Mesothelial cell of epicardium (in vitro differentiated cells): ENCODE data around the gene FIGN. TPM values are rescaled to one million over a fixed set of nuclear protein-coding genes. Genes with fewer than 3 reads are reported as not detected.

Experiments used
- DNase-seq, 2 experiments: peaks; one replicate each; pipeline ENCODE4 v3.0.0; 2021; ENCODE audit warnings: low spot score in 2 of 2; ENCODE audit not compliant: unreplicated experiment in 2 of 2
- H3K27ac Mint-ChIP-seq: 2 replicates; pipeline ENCODE4 v1.8.0; 2021; ENCODE audit warnings: mixed read lengths
- H3K27me3 Mint-ChIP-seq: 2 replicates; pipeline ENCODE4 v1.8.0; 2021; ENCODE audit warnings: low read depth, mixed read lengths
- H3K36me3 Mint-ChIP-seq: 2 replicates; pipeline ENCODE4 v1.8.0; 2021; ENCODE audit warnings: mixed read lengths
- H3K4me1 Mint-ChIP-seq: 2 replicates; pipeline ENCODE4 v1.8.0; 2021; ENCODE audit warnings: mixed read lengths
- H3K4me3 Mint-ChIP-seq: 2 replicates; pipeline ENCODE4 v1.8.0; 2021; ENCODE audit warnings: mild to moderate bottlenecking, moderate library complexity, mixed read lengths
- H3K9me3 Mint-ChIP-seq: 2 replicates; pipeline ENCODE4 v1.8.0; 2021; ENCODE audit warnings: mixed read lengths
- total RNA-seq: library from RNA; stranded (reverse); gene quantifications from 3 replicates; pipeline ENCODE4 v1.2.1, GENCODE V29; 2021
- TF ChIP-seq, protein P1 (sequence below): fragments of 200-600 bp; sonication (generic); IDR thresholded peaks from one replicate; pipeline ENCODE4 v1.5.0; 2021; ENCODE audit warnings: antibody characterized with exemption; ENCODE audit not compliant: unreplicated experiment

FIGN gene
- total RNA-seq, 1 donor from 2014 or later: 11.5 TPM

DNA sequence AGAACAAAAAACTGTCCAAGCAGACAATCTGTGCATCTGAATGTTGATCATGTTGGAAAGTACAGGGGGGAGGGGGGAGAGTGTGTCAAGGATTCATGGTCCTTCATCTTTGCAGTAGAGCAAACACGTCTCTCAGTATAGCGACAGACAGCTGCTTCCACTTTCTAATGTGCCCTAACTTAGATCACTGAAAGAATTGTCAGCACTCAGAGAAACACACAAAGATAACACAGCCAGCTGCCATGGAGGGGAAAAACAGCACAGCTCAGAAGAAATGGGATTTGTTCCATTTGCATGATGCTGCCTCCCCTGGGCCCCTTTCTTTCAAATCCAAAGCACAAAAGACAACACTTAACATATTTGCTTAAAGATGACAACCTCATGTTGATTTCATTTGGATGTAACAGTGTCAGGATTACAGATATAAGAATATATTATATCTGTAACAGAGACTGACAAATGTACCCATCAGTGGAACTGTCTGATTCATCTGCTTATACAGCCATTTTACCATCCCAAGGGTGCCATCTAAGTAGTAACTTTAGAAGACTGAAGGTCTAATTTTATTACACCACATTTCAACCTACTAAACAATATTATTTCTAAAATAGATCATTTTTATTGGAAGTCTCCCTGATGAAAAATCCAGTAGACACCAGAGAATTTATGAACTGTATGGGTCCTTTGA, 17.7 kb downstream of the FIGN start:
- Mint-ChIP-seq H3K36me3 (no peaks in the 10 kb centered on the region), H3K27me3 (no peaks in the 10 kb centered on the region), H3K4me3 (no peak overlapping the region), H3K4me1 (peaks cover 47% of the 10 kb centered on the region), H3K27ac (no peak overlapping the region), H3K9me3 (no peaks in the 10 kb centered on the region)
- DNase-seq: no peak
- TF ChIP-seq, protein P1, sequence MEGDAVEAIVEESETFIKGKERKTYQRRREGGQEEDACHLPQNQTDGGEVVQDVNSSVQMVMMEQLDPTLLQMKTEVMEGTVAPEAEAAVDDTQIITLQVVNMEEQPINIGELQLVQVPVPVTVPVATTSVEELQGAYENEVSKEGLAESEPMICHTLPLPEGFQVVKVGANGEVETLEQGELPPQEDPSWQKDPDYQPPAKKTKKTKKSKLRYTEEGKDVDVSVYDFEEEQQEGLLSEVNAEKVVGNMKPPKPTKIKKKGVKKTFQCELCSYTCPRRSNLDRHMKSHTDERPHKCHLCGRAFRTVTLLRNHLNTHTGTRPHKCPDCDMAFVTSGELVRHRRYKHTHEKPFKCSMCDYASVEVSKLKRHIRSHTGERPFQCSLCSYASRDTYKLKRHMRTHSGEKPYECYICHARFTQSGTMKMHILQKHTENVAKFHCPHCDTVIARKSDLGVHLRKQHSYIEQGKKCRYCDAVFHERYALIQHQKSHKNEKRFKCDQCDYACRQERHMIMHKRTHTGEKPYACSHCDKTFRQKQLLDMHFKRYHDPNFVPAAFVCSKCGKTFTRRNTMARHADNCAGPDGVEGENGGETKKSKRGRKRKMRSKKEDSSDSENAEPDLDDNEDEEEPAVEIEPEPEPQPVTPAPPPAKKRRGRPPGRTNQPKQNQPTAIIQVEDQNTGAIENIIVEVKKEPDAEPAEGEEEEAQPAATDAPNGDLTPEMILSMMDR: no peak

DNA sequence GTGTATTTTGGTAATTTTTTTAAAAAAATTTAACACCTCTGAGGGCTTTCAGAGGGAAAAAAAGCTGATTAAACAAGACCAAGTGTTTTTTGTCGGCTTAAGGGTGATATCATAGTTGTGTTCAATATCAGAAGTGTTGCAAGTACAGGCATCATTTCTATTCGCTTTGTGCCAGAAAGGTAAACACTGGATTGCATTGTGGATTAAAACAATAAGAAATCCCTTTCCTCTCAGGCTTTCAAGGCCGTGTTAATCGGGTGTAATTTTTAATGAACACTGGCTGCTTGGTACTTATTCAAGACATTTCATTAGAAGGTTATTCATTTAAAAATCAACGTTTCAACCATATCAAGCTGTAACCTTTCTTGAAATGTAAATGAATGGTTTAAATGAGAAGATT, 18.3 kb downstream of the FIGN start:
- TF ChIP-seq, protein P1: no peak
- Mint-ChIP-seq H3K27me3 (no peaks in the 10 kb centered on the region), H3K4me1 (peaks cover 47% of the 10 kb centered on the region), H3K27ac (no peak overlapping the region), H3K4me3 (no peak overlapping the region), H3K36me3 (no peaks in the 10 kb centered on the region), H3K9me3 (no peaks in the 10 kb centered on the region)
- DNase-seq: no peak

DNA sequence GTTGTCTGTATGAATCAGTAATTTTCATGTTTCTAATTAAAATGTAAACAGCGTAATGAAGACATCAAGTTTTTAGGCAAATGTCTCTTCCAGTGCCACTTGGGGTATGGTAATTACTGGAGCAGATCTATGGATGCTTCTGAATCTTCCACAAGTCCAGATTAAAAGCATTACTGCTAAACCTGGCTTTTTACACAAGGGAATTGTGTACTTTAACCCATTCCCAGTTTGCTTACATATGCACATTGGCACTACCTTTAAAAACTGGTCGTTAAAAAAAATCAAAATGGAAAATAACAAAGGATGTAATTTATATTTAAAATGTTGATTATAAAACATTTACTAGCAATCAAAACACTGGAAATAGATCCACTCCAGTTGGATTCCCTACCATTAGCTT, 19.7 kb downstream of the FIGN start:
- H3K27me3 Mint-ChIP-seq: no peaks in the 10 kb centered on the region
- TF ChIP-seq, protein P1: no peak
- no peaks in the 10 kb centered on the region for H3K9me3 Mint-ChIP-seq
- H3K4me3 Mint-ChIP-seq: no peak overlapping the region
- H3K4me1 Mint-ChIP-seq: peaks cover 56% of the 10 kb centered on the region
- H3K27ac Mint-ChIP-seq: no peak overlapping the region
- no peaks in the 10 kb centered on the region for H3K36me3 Mint-ChIP-seq
- no peak for DNase-seq

DNA sequence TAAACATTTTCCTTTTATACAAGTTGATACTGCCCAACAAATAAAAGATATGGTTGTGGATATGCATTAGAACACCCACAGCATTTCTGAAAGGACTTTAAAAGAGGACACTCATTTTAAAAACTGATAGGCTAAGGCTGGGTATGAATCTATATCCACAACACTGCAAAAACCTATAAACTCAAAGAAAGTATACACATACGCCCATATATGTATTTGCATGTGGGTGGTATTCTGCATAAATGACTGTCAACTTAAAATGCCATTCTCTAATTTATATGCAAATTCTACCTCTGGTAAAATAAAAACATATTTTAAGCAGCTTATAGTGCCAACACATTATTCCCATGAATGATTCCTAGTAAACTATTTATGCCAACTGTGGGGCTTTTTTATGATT, 20.1 kb downstream of the FIGN start:
- peaks cover 59% of the 10 kb centered on the region for H3K4me1 Mint-ChIP-seq
- H3K27ac Mint-ChIP-seq: no peak overlapping the region
- no peak for DNase-seq
- H3K27me3 Mint-ChIP-seq: no peaks in the 10 kb centered on the region
- no peaks in the 10 kb centered on the region for H3K36me3 Mint-ChIP-seq
- TF ChIP-seq, protein P1: no peak
- no peak overlapping the region for H3K4me3 Mint-ChIP-seq
- no peaks in the 10 kb centered on the region for H3K9me3 Mint-ChIP-seq

DNA sequence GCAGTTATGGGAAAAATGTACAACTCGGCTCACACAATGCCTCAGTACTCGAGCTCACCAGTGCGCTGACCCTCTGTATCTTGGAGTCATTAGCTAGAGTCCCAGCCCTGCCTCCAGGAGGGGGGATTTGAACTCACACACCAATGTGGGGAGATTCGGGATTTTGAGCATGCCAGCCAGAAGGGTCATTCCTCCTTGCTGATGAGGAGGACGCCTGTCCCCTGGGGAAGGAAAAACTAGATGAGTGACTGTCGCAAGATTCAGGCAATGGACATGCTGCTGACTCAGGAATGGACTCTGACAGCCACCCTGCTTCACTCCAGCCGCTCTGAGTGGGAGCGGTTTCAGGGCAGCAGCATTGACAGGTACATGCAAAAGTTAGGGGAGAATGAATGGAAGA, 20.6 kb downstream of the FIGN start:
- H3K4me1 Mint-ChIP-seq: peaks cover 59% of the 10 kb centered on the region
- H3K27ac Mint-ChIP-seq: no peak overlapping the region
- TF ChIP-seq, protein P1: no peak
- H3K4me3 Mint-ChIP-seq: no peak overlapping the region
- DNase-seq: no peak
- H3K9me3 Mint-ChIP-seq: no peaks in the 10 kb centered on the region
- H3K27me3 Mint-ChIP-seq: no peaks in the 10 kb centered on the region
- H3K36me3 Mint-ChIP-seq: no peaks in the 10 kb centered on the region
